Stimulated activated CD4-positive, alpha-beta T cell treated with anti-CD3 and anti-CD28 coated beads, Interleukin-15, amount 100 ng/mL, for 1 hour (primary cell): ENCODE measurements around the gene TGM5.
"Not testable (repeated sequence)": the region's sequence is repeated elsewhere in the genome, so short reads cannot be mapped to it uniquely, and the experiment has no call there.

Experiments used
- DNase-seq, 2 donors: peaks; one replicate each; pipeline ENCODE4 v3.0.0-alpha.2; 2020; ENCODE audit warnings: low read depth in 1 of 2, low spot score in 1 of 2

TGM5 gene

DNA sequence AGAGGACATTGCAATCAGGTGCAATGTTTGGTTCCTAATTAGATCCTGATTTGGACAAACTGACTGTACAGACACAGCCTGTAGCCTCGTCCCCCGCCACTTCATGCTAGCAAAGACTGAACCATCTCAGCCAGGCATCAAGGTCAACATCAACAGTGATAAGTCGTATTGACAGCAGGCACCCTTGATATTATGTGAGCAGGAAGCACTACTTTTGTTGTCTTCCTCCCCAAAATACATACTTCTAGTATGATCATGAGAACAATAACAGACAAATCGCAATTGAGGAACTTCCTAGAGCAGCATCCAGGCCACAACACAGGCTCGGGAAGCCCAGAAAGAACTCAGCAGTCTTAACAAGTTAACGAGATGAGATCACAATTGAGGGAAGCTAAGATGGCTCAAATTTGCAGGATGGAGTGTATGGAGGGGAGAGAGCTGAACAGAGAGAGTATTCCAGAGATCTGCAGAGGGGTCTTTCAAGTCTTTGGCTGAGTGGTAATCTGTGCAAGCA is 20.4 kb downstream of the TGM5 start:
- DNase-seq: no peak

DNA sequence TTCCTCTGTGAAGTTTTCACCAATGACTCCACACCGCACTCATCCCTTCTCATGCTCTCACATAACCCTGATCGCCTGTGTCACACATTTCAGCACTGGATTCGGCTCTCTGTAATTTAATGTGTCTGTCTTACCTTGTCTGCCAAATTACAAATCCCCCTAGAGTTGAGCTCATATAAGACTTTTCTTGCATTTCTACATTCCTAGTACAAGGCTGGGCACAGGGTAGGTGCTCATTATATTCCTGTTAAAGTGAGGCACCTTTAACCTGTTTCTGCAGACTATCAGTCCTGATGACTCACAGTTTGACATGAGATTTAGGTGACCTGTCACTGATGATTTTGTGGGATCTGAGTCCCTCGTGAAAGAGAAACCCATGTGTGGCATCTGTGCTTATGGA is 22.6 kb downstream of the TGM5 start:
- DNase-seq: no peak

DNA sequence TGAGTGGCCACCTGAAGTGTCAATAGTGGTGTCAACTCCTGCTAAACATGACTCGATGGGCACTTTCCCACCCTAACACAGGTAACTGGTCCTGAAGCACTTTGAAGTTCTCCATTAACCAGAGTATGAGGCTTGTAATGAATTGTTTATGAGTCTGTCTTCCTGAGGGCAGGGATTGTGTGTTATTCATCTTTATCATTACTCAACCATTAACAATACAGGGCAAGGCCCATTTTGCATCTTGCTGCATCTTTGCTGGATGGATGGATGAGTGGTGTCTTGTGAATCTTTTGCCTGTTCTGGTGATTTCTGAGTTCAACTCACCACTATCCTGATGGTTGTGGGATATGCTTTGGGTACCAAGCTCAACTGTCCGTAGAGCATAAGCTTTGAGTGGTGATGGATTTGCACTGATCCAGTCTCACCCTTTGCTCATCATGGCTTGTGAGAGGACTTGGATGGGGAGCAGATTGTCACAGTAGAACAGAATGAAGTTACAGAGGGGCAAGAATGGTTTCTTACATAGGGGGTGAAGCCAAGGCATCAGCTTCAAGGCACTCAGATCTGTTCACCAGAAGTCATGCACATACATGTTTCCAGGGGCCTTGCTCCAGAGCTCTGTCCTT is 23.6 kb downstream of the TGM5 start:
- DNase-seq: no peak

DNA sequence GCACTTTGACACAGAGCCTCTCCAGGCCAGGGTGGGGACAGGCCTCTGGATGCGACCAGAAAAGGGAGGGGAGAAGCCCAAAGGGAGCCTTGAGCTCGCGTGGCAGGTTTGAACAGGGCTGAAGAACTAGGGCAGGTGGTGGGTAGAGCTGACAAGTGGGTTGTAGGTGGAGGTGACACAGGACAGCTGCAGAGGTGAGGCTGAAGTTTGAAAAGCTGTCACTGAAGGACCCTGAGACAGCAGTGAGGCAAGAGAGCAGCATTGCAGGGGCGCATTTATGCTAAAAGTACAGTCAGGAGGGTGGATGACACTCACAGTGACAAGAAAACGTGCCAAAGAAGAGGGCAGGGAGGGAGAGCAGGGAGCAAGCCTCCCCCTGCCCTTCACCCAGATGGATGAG is 24.1 kb downstream of the TGM5 start:
- DNase-seq: no peak

DNA sequence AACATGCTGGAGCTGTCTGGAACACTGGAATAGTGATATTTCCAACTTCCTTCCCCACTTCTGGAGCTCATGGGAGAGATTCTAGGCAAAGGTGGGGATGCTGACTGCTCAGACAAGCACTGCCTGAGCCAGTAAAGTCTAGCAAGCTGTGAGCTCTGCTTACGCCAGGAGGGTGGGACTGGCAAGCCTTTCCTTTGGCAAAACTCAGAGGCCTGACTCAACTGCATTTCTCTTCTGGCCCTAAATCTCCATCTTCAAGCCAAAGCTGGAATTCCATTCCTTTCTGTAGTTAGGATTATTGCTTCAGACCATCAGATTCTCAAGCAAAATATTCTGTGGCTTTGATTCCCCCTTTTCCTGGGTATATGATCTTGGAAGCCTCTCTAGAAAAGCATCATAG is 25.6 kb downstream of the TGM5 start:
- DNase-seq: no peak

DNA sequence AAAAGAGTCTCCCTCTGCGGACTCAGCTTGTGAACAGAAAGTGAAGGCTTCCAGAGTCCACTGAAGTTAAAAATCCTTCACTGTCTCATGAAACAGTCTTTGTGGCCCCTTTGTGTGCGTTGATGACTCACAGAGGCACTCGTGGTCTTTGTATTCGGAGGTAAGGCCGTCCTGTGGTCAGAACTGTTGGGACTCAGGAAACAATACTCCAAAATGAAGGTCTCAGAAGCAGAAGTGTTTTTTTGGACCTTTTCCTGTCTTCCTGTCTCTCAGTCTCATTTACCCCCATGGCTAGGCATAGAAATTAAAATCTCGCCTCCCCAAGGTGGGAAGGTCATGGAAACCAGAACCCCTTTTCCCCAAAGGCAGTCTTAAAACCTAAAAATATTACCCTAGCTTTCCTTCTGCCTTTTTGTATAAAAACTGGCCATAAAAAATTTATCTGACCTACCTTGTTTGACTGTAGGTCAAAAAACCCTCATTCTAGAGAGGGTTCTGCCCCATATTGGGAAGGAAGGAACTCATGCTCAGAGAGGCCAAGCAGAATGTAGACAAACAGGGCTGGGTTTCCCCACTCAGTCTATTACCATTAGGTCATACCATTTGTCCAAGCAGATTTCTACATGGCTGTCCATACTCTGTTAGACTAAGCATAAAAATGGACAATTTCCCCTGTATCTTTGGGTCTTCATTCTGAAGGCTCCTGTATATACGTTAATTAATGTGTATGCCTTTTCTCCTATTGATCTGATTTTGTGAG is 26.8 kb downstream of the TGM5 start:
- DNase-seq: no peak

DNA sequence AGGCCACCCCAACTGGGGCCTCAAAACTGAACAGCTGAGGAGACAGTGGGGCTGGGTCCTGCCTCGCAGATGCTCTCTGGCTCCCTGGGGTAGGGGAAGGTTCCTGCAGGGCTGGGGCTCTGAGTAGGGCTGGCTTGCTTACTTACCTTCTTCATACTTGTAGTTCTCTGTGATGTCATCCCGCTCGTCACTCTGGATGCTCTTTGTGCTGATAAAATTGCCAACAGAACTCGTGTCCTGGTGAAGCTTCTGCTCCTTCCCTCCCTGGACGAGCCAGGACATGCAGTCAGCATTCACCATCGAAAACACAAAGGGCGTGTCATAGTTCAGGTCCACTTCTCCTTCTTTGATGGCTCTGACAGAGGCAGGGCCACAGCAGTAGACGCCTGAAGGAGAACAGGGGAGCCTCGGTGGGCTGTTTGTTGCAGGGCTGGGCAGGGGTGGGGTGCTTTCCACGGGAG is 28.0 kb downstream of the TGM5 start:
- no peak for DNase-seq

DNA sequence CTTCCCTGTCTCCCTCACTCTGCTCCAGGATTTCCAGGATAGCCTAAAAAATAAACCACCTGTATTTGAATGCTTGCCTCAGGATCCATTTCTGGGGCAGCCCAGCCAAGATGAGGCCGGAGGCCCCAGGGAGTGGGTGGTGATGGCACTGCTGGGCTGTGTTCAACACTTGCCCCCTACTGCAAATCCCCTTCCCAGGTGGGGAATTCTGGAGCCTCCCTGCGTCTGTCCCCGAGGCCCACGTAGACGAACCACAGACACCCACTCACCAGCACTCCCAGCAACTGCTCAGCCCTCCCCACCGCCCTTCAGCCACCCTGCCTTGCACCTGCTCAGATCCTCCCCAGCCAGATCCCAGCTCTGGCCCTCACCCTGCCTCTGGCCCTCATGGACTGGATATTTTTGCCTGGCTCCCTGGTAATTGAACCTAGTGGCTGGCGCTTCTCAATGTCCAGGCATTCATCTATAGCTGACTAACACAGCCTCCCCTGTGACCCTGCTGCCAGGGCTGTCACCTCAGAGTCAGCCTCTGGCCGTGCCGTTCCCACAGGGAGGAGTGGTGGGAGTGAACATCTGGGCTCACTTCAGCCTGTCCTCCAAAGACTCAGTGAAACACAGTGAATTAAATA is 28.8 kb downstream of the TGM5 start:
- no peak for DNase-seq

DNA sequence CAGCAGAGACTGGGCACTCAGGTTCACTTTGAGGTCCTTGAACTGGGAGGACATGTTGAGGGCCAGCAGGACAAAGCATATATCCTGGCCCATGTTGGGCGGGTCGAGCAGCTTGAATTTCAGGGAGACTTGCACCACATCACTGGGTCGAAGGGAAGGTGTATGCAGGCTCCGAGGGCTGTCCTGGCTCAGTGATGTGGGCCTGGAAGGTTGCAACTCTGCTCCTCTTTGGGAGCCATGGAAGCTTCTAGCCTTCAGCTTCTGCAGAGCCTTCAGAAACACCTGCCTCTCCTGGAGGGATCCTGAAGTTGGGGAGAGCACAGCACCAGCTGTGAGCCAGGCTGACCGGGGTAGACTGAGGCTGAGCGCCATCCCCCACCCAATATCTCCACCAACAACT is 31.2 kb downstream of the TGM5 start:
- no peak for DNase-seq

DNA sequence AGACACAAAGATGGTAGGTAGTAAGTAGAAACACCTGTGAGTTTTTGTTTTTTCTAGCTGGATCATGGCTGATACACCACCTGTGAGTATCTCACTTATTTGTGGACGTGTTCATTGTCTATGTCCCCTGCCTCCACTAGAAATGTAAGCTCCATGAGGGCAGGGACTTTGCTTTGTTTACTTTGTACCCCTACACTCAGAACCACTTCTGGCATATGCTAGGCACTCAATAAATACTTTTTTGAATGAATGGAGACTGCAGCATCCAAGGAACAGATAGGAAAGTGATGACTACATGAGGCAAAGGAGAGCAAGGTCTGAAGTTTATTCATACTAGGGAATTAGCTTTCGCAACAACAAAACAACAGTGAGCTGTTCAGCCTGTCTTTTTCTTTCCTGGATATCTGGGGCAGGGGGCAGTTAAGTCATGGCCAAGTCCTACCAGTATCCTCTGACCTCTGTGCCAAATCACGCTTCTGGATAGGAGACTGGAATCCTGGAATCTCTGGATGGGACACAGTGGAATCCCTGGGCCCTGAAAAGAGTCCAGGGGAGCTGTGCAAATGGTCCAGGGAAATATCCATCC is 34.3 kb downstream of the TGM5 start:
- DNase-seq: no peak

DNA sequence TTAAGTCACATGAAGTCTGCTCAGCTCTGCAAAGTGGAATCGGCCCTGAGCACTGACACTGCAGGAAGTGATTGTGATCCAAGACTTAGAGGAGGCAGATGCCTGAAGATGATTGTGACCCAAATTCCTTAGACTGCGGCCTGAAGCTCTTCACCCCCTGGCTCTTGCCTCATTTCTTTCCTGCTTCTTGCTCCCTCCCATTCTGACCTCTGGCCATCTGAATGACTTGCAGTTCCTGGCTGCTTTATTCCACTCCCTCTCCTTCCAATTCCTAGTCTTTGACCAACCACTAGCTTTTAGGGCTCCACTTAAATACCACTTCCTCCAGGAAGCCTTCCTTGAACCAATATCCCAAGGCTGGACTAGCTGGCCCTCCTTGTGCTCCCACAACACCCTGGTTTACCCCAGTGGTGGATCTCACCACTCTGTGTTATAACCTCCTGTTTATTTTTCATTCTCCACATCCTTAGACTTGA is 36.0 kb downstream of the TGM5 start:
- DNase-seq: no peak

DNA sequence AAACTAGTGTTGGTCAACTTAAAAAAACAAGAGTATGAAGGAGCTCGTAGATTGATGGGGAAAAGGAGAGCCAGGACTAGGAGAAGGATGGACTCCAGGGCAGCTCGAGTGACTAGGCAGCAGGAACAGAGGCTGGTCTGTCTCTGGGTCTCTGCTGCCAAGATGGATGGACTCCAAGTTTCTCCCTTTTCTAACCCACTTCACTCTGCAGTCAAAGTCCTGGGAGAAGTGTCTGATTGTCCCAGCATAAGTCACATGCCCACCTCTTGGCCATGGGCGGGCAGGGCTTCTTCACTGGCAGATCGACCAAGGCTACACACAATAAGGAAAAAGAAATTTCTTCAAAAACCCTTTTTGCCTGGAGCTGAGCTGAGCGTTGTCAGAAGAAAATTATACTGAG is 36.8 kb downstream of the TGM5 start:
- no peak for DNase-seq

DNA sequence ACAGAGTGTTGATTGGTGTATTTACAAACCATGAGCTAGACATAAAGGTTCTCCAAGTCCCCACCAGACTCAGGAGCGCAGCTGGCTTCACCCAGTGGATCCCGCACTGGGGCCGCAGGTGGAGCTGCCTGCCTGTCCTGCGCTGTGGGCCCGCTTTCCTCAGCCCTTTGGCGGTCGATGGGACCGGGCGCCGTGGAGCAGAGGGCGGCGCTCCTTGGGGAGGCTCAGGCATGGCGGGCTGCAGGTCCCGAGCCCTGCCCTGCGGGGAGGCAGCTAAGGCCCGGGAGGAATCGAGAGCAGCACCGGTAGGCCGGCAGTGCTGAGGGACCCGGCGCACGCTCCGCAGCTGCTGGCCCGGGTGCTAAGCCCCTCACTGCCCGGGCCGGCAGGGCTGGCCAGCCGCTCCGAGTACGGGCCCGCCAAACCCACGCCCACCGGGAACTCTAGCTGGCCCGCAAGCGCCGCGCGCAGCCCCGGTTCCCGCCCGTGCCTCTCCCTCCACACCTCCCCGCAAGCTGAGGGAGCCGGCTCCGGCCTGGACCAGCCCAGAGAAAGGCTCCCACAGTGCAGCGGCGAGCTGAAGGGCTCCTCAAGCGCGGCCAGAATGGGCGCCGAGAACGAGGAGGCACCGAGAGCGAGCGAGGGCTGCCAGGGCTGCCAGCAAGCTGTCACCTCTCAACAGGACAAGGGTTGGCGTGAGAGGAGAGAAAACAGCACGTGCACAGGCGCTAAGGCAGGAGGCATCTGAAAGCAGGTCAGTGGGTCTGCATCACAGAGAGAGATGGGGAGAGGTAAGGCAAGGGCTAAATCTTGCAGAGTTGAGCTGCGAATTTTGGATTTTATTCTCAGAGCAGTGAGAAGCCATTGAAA is 40.1 kb downstream of the TGM5 start:
- no peak for DNase-seq

DNA sequence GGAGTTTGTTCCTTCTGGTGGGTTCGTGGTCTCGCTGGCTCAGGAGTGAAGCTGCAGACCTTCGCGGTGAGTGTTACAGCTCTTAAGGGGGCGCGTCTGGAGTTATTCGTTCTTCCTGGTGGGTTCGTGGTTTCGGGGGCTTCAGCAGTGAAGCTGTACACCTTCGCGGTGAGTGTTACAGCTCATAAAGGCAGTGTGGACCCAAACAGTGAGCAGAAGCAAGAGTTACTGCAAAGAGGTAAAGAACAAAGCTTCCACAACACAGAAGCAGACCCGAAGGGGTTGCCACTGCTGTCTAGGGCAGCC is 40.8 kb downstream of the TGM5 start:
- not testable (repeated sequence) for DNase-seq

DNA sequence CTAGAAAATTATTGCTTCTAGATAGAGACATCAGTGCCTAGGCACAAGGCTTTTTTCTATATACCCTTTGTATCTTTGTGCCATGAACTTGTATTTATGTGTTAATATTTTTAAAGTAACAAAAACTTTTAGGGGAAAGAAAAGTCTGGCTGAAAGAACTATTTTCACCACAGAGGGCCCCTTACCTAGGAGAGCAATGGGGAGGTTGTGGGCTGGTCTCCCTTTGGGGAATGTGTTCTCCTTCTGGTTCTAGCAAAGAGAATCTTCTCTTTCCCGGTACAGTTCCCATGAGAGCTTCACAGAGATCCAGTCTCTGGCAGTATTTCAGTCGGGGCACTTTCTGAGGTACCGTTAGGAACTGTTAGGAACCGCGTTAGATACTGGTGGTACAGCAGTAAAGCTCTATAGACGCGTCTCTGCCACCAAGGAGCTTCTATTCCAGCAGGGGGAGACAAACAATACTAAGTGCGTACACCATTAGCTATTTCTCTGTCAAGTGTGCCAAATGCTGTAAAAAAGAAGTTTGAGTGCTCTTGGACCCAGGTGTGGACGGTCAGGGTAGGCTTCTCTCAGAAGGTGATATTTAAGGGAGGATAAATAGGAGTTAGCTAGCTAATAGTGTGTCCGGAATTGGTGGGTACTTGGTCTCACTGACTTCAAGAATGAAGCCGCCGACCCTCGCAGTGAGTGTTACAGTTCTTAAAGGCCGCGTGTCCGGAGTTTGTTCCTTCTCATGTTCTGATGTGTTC is 41.4 kb downstream of the TGM5 start:
- DNase-seq: no peak

DNA sequence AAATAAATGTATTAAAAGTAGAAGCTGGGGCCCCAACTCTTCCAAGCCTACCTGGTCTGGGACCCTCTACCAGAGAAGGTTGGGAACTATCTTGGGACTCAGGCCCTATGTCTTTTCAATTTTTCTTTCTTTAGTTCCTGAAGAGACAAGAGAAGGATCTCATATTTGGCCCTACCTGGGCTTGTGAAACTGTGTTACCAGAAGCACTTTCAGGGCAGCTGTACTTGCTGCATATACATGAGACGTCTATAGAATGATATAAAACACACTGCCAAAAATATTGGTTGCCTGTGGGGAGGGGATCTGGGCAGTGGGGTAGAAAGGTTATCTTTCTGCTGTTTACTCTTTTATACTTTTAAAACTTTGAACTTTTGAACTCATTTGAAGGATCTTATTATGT is 45.3 kb downstream of the TGM5 start:
- DNase-seq: no peak

DNA sequence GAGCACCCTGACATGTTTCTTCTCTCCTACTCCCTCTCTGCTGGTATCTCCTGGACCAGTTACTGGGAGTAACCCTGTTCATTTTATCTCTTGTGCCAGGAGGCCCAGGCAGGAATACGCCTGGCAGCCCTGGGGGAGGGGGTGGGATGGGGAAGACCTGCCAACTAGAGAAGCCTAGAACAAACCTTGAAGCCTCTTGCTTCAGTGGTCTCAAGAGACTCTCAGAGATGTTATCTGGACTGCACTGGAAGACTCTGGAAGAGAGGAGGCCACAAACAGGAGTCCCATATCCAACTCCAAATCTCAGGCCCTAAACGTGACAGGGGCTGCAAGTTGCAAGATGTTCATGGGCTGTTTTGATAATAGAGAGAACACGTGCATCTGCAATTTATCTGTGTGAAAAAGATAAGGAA is 45.7 kb downstream of the TGM5 start, which contains the start of gene EPB42:
TSS of gene EPB42 (minus strand) at position 28 of the 413 bp plus-strand sequence. CDS start 193 bp downstream, outside the sequence.
- DNase-seq: no peak

DNA sequence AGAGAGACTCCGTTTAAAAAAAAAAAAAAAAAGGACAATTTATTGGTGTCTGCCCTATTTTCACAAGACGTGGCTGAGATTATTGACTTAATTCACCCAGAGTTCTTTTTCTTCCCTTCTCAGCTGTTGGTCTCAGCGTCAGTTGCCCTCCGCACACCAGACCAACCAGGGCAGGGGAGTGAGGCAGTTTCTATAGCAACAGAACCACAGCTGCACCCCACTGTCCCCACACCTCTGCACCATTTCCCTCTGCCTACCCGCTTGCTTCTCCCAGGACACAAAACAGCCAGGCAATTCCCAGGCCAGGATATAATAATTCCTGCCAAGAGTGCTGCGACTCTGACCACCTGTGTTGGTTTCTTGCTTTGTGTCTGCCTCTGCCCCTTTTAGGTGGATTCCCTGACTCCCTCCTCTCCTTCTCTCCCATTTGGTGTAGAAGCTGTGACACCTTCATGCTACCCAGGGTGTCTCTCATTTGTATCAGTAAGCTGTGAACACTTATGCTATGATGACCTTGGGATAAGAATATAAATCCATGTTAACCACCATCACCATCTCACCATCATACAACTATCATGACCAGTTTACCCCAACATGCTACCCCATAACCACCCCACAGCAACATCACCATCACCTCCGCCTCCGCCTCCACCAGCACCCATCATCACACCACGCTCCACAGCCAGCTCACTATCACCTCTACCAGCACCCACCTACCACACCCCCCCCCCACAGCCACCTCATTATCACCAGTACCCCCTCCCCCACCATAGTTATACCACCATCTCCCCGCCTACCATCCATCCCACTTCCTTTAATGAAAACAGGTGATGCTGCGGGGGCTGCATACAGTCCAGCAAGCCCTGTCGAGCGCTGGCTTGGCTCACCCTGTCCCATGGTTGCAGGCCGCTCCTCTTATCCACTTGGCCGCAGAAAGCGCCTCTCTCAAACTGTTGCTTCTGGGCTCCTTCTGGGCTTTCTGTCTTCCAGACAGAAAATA is 46.5 kb downstream of the TGM5 start:
- no peak for DNase-seq
